ENCODE measurements around the gene CHCHD10.

GRCh38 chr22:23722160-23722559, 45.6 kb downstream of the CHCHD10 start:
- TF ChIP-seq CTCF (IDR thresholded peaks at IDR 0.05): no peak
- no peak for TF ChIP-seq POLR2A (IDR thresholded peaks at IDR 0.05)
